Spleen (tissue), 7 donors: Measurements from ENCODE around the gene MYBPHL.

Experiments
- POLR2A ChIP-seq, 3 donors: fragments of 450-650 bp; IDR thresholded peaks; one replicate each; pipeline ENCODE4 v1.5.1; 2017; ENCODE audit warnings: antibody characterized with exemption in 3 of 3, mild to moderate bottlenecking in 1 of 3
- POLR2AphosphoS5 ChIP-seq, 3 donors: sonication (generic); formaldehyde crosslinking; IDR thresholded peaks; one replicate each; pipeline ENCODE4 v1.5.1; 2017; ENCODE audit warnings: antibody characterized with exemption in 3 of 3
- TF ChIP-seq, protein P1 (sequence below), 11 experiments: fragments of 200-600 bp in 7 of 11; fragments of 450-650 bp in 4 of 11; sonication (generic) in 4 of 11; IDR thresholded peaks in 8 of 11; conservative IDR thresholded peaks in 3 of 11; 1 replicate in 7 of 11; 2 replicates in 4 of 11; pipeline versions ENCODE4 v1.4.0 to v1.8.0; 2016 to 2021; ENCODE audit warnings: antibody characterized with exemption in 11 of 11, inconsistent platforms in 4 of 11, mild to moderate bottlenecking in 1 of 11
- donor health status: DM: no; HTN: no; CAD: no; lungs with moderate emphysema.
- donor health status: DM: no; HTN: no; CAD: no.
- donor health status: DM: no; HTN: no; CAD: no.

DNA sequence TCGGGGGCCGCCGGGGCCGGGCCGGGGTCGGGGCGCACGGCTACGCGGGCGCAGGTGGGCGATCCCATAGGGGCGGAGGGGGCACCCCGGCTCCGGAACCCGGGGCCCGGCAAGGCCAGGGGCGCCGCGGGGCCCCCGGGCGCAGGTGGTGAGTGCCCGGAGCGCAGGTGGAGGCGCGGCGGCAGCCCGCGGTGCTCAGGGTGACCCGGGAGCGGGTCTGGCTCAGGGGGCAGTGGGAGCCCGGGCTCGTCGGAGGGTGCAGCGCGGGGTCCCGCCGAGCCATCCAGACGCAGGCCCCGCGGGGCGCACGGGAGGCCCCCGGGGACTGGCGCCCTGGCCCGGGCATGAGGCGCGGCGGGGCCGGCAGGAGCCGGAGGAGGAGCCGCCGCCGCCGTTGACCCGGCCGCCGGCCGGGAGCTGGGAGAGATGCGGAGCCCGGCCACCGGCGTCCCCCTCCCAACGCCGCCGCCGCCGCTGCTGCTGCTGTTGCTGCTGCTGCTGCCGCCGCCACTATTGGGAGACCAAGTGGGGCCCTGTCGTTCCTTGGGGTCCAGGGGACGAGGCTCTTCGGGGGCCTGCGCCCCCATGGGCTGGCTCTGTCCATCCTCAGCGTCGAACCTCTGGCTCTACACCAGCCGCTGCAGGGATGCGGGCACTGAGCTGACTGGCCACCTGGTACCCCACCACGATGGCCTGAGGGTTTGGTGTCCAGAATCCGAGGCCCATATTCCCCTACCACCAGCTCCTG is 57.0 kb downstream of the MYBPHL start:
- no peak for TF ChIP-seq POLR2A (IDR thresholded peaks at IDR 0.05)
- TF ChIP-seq, protein P1, sequence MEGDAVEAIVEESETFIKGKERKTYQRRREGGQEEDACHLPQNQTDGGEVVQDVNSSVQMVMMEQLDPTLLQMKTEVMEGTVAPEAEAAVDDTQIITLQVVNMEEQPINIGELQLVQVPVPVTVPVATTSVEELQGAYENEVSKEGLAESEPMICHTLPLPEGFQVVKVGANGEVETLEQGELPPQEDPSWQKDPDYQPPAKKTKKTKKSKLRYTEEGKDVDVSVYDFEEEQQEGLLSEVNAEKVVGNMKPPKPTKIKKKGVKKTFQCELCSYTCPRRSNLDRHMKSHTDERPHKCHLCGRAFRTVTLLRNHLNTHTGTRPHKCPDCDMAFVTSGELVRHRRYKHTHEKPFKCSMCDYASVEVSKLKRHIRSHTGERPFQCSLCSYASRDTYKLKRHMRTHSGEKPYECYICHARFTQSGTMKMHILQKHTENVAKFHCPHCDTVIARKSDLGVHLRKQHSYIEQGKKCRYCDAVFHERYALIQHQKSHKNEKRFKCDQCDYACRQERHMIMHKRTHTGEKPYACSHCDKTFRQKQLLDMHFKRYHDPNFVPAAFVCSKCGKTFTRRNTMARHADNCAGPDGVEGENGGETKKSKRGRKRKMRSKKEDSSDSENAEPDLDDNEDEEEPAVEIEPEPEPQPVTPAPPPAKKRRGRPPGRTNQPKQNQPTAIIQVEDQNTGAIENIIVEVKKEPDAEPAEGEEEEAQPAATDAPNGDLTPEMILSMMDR (IDR thresholded peaks at IDR 0.05 in 8 of 11, conservative IDR thresholded peaks at IDR 0.05 in 3 of 11): no peak
- TF ChIP-seq POLR2AphosphoS5 (IDR thresholded peaks at IDR 0.05): no peak
